Measurements from ENCODE around the gene TXNRD2. TPM values are rescaled to one million over a fixed set of nuclear protein-coding genes. Genes with fewer than 3 reads are reported as not detected.
"Not testable (repeated sequence)": the region's sequence is repeated elsewhere in the genome, so short reads cannot be mapped to it uniquely, and the experiment has no call there.

The TXNRD2 gene
- total RNA-seq, 1 donor from 2014 or later, result 22.2 TPM

GRCh38 chr22:19884161-19884953 is 57.3 kb downstream of the TXNRD2 start:
- H3K4me1 Mint-ChIP-seq, result peaks cover 19% of the 10 kb centered on the region
- H3K9me3 Mint-ChIP-seq, result no peaks in the 10 kb centered on the region
- H3K36me3 Mint-ChIP-seq (ENCODE audit: low read depth), result no peaks in the 10 kb centered on the region
- H3K27ac Mint-ChIP-seq (ENCODE audit: unreplicated experiment), result no peak overlapping the region
- H3K27me3 Mint-ChIP-seq (ENCODE audit: low read depth), result no peaks in the 10 kb centered on the region
- no peak for DNase-seq (ENCODE audit: low read depth, low spot score)
- no peak for TF ChIP-seq CTCF (conservative IDR thresholded peaks at IDR 0.05)
- H3K4me3 Mint-ChIP-seq, result no peak overlapping the region

GRCh38 chr22:19883446-19883845 is 58.2 kb downstream of the TXNRD2 start:
- DNase-seq (ENCODE audit: low read depth, low spot score); H3K9me3 Mint-ChIP-seq; H3K27me3 Mint-ChIP-seq (ENCODE audit: low read depth); H3K27ac Mint-ChIP-seq (ENCODE audit: unreplicated experiment); H3K4me3 Mint-ChIP-seq; H3K36me3 Mint-ChIP-seq (ENCODE audit: low read depth): not testable (repeated sequence)
- peaks cover 19% of the 10 kb centered on the region for H3K4me1 Mint-ChIP-seq

- TF ChIP-seq CTCF (conservative IDR thresholded peaks at IDR 0.05), result no peak
- Mint-ChIP-seq H3K9me3 (no peaks in the 10 kb centered on the region), H3K27me3 (ENCODE audit: low read depth) (no peaks in the 10 kb centered on the region), H3K4me1 (peaks cover 19% of the 10 kb centered on the region), H3K27ac (ENCODE audit: unreplicated experiment) (no peak overlapping the region), H3K36me3 (ENCODE audit: low read depth) (no peaks in the 10 kb centered on the region), H3K4me3 (no peak overlapping the region)
- DNase-seq (ENCODE audit: low read depth, low spot score), result no peak
Measured at GRCh38 chr22:19882446-19883381, 58.9 kb downstream of the TXNRD2 start.

- peak; percentile 55 for DNase-seq (ENCODE audit: low read depth, low spot score)
- no peaks in the 10 kb centered on the region for H3K27me3 Mint-ChIP-seq (ENCODE audit: low read depth)
- peak overlapping the region; percentile 85 for H3K27ac Mint-ChIP-seq (ENCODE audit: unreplicated experiment)
- no peaks in the 10 kb centered on the region for H3K36me3 Mint-ChIP-seq (ENCODE audit: low read depth)
- H3K4me1 Mint-ChIP-seq, result peaks cover 19% of the 10 kb centered on the region
- H3K4me3 Mint-ChIP-seq, result peak overlapping the region; percentile 31
- no peaks in the 10 kb centered on the region for H3K9me3 Mint-ChIP-seq
- no peak for TF ChIP-seq CTCF (conservative IDR thresholded peaks at IDR 0.05)
Measured at GRCh38 chr22:19880786-19881569, 60.6 kb downstream of the TXNRD2 start.

- DNase-seq (ENCODE audit: low read depth, low spot score), result no peak
- Mint-ChIP-seq H3K9me3 (no peaks in the 10 kb centered on the region), H3K27ac (ENCODE audit: unreplicated experiment) (peak overlapping the region; percentile 67), H3K27me3 (ENCODE audit: low read depth) (no peaks in the 10 kb centered on the region), H3K36me3 (ENCODE audit: low read depth) (no peaks in the 10 kb centered on the region), H3K4me1 (peaks cover 19% of the 10 kb centered on the region), H3K4me3 (no peak overlapping the region)
- TF ChIP-seq CTCF (conservative IDR thresholded peaks at IDR 0.05), result no peak
Measured at GRCh38 chr22:19879992-19880785, 61.4 kb downstream of the TXNRD2 start.
